ENCODE data around the gene SOD2. TPM values are rescaled to one million over a fixed set of nuclear protein-coding genes. Genes with fewer than 3 reads are reported as not detected.

The SOD2 gene
- total and polyA plus RNA-seq, 4 donors = 143 to 952 (median 507) TPM

DNA sequence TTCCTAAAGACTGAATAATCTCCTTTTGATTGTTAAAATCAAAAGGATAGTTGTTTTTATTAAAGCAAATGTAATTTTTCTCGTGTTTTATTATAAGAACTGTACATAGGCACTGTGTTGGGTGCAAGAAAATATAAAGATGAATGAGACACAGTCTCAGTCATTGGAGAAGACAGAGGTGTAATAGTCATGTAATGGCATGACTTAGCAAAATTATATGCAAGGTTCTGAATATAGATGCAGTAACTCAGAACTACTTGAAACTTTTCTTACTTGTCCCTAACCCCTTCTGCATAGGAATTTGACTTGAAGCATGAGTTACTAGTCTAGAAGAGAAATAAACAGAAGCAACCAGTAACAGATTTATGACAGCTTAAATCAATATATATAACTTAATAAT lies 49.1 kb upstream of the SOD2 start (continued):
- TF ChIP-seq NR2F2 (IDR thresholded peaks at IDR 0.05) = no peak
- TF ChIP-seq SP1 (IDR thresholded peaks at IDR 0.05) = no peak

DNA sequence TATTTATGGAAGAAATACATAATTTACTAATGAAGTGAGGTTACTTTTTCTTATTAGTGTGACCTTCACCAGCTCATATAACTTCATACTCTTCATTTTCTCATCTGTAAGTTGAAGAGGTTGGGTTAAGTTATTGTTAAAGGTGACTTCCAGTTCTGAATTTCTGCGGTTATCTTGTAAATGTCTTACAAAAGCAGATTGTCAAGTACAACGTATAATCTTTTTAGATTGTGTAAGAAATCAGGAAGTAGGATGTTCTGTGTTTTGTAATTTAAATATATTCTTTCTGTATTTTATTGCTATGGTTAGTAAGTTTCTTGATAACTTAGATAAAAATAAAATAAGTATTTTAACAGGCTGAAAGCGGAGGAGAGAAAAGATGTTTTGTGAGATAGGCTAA lies 46.3 kb upstream of the SOD2 start:
- no peak overlapping the region for H3K27ac ChIP-seq (ENCODE audit: low read depth in 1 of 2, low read length in 2 of 2)
- no peaks in the 10 kb centered on the region for H3K27me3 ChIP-seq (ENCODE audit: control insufficient read depth in 4 of 4, insufficient read depth in 4 of 4, low read length in 3 of 4)
- TF ChIP-seq RAD21 (IDR thresholded peaks at IDR 0.05) = no peak
- TF ChIP-seq, protein P1, sequence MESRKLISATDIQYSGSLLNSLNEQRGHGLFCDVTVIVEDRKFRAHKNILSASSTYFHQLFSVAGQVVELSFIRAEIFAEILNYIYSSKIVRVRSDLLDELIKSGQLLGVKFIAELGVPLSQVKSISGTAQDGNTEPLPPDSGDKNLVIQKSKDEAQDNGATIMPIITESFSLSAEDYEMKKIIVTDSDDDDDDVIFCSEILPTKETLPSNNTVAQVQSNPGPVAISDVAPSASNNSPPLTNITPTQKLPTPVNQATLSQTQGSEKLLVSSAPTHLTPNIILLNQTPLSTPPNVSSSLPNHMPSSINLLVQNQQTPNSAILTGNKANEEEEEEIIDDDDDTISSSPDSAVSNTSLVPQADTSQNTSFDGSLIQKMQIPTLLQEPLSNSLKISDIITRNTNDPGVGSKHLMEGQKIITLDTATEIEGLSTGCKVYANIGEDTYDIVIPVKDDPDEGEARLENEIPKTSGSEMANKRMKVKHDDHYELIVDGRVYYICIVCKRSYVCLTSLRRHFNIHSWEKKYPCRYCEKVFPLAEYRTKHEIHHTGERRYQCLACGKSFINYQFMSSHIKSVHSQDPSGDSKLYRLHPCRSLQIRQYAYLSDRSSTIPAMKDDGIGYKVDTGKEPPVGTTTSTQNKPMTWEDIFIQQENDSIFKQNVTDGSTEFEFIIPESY (IDR thresholded peaks at IDR 0.05) = no peak
- no peak for TF ChIP-seq GABPA (IDR thresholded peaks at IDR 0.05 in 1 of 2, conservative IDR thresholded peaks at IDR 0.05 in 1 of 2)
- TF ChIP-seq SP1 (IDR thresholded peaks at IDR 0.05) = no peak
- no peak for TF ChIP-seq RXRA (IDR thresholded peaks at IDR 0.05)
- TF ChIP-seq, protein P2, sequence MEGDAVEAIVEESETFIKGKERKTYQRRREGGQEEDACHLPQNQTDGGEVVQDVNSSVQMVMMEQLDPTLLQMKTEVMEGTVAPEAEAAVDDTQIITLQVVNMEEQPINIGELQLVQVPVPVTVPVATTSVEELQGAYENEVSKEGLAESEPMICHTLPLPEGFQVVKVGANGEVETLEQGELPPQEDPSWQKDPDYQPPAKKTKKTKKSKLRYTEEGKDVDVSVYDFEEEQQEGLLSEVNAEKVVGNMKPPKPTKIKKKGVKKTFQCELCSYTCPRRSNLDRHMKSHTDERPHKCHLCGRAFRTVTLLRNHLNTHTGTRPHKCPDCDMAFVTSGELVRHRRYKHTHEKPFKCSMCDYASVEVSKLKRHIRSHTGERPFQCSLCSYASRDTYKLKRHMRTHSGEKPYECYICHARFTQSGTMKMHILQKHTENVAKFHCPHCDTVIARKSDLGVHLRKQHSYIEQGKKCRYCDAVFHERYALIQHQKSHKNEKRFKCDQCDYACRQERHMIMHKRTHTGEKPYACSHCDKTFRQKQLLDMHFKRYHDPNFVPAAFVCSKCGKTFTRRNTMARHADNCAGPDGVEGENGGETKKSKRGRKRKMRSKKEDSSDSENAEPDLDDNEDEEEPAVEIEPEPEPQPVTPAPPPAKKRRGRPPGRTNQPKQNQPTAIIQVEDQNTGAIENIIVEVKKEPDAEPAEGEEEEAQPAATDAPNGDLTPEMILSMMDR (IDR thresholded peaks at IDR 0.05; ENCODE audit: low read depth, low read length, missing input control) = no peak
- TF ChIP-seq NR2F2 (IDR thresholded peaks at IDR 0.05) = no peak
- TF ChIP-seq HNF4A (conservative IDR thresholded peaks at IDR 0.05) = no peak
- TF ChIP-seq TAF1 (conservative IDR thresholded peaks at IDR 0.05) = no peak
- TF ChIP-seq, protein P3, sequence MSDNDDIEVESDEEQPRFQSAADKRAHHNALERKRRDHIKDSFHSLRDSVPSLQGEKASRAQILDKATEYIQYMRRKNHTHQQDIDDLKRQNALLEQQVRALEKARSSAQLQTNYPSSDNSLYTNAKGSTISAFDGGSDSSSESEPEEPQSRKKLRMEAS (IDR thresholded peaks at IDR 0.05) = no peak
- TF ChIP-seq, protein P4, sequence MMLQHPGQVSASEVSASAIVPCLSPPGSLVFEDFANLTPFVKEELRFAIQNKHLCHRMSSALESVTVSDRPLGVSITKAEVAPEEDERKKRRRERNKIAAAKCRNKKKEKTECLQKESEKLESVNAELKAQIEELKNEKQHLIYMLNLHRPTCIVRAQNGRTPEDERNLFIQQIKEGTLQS (IDR thresholded peaks at IDR 0.05) = no peak
- no peak for TF ChIP-seq YY1 (IDR thresholded peaks at IDR 0.05)
- TF ChIP-seq FOXA1 (IDR thresholded peaks at IDR 0.05) = no peak
- no peak for TF ChIP-seq HNF4G (IDR thresholded peaks at IDR 0.05)
- no peak for TF ChIP-seq EGR1 (IDR thresholded peaks at IDR 0.05; ENCODE audit: low read depth in 2 of 2)
- TF ChIP-seq FOXA2 (IDR thresholded peaks at IDR 0.05) = no peak
- no peak for TF ChIP-seq JUND (IDR thresholded peaks at IDR 0.05)
- TF ChIP-seq, protein P5, sequence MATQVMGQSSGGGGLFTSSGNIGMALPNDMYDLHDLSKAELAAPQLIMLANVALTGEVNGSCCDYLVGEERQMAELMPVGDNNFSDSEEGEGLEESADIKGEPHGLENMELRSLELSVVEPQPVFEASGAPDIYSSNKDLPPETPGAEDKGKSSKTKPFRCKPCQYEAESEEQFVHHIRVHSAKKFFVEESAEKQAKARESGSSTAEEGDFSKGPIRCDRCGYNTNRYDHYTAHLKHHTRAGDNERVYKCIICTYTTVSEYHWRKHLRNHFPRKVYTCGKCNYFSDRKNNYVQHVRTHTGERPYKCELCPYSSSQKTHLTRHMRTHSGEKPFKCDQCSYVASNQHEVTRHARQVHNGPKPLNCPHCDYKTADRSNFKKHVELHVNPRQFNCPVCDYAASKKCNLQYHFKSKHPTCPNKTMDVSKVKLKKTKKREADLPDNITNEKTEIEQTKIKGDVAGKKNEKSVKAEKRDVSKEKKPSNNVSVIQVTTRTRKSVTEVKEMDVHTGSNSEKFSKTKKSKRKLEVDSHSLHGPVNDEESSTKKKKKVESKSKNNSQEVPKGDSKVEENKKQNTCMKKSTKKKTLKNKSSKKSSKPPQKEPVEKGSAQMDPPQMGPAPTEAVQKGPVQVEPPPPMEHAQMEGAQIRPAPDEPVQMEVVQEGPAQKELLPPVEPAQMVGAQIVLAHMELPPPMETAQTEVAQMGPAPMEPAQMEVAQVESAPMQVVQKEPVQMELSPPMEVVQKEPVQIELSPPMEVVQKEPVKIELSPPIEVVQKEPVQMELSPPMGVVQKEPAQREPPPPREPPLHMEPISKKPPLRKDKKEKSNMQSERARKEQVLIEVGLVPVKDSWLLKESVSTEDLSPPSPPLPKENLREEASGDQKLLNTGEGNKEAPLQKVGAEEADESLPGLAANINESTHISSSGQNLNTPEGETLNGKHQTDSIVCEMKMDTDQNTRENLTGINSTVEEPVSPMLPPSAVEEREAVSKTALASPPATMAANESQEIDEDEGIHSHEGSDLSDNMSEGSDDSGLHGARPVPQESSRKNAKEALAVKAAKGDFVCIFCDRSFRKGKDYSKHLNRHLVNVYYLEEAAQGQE (IDR thresholded peaks at IDR 0.05) = no peak
- peaks cover 0 to 6% (median 0%) of the 10 kb centered on the region in 4 donors for H3K4me1 ChIP-seq (ENCODE audit: control insufficient read depth in 4 of 4, insufficient read depth in 4 of 4, low read length in 3 of 4)
- DNase-seq (ENCODE audit: low spot score) = no peak
- whole genome bisulfite sequencing = 69% methylated on average over 3 of the region's 3 CpGs
- H3K9ac ChIP-seq (ENCODE audit: low read depth in 1 of 2, low read length in 2 of 2) = no peak overlapping the region
- no peak overlapping the region for H3K4me3 ChIP-seq (ENCODE audit: low read depth in 1 of 3, low read length in 3 of 3)
- H3K36me3 ChIP-seq (ENCODE audit: control insufficient read depth in 4 of 4, insufficient read depth in 3 of 4, low read depth in 1 of 4, low read length in 3 of 4) = peaks cover 2 to 37% (median 30%) of the 10 kb centered on the region in 4 donors
- H3K9me3 ChIP-seq (ENCODE audit: control insufficient read depth in 4 of 4, low read length in 3 of 4) = no peaks in the 10 kb centered on the region
